Activated CD8-positive, alpha-beta memory T cell treated with anti-CD3 and anti-CD28 coated beads for 4 hours (primary cell): ENCODE data around the gene CACTIN.
"Not testable (repeated sequence)": the region's sequence is repeated elsewhere in the genome, so short reads cannot be mapped to it uniquely, and the experiment has no call there.

Source experiments
- DNase-seq, 2 donors: peaks; one replicate each; pipeline ENCODE4 v3.0.0-alpha.2; 2020; ENCODE audit warnings: low read depth in 2 of 2

Gene CACTIN

GRCh38 chr19:3572132-3572854 is 54.3 kb downstream of the CACTIN start:
- DNase-seq: peak; percentile 98 to 100

GRCh38 chr19:3570606-3571011 is 56.0 kb downstream of the CACTIN start:
- no peak for DNase-seq

GRCh38 chr19:3570042-3570441 is 56.5 kb downstream of the CACTIN start:
- DNase-seq: not testable (repeated sequence)

- no peak for DNase-seq
Measured at GRCh38 chr19:3565139-3565538, 61.5 kb downstream of the CACTIN start.

- DNase-seq: no peak
Measured at GRCh38 chr19:3563709-3564524, 62.7 kb downstream of the CACTIN start.
